ENCODE results near the gene TFAP2E. TPM values are rescaled to one million over a fixed set of nuclear protein-coding genes. Genes with fewer than 3 reads are reported as not detected.

TFAP2E gene
- total RNA-seq, 1 donor from 2014 or later, result 10.2 TPM

GRCh38 chr1:35590476-35591040 is 17.4 kb downstream of the TFAP2E start:
- H3K36me3 ChIP-seq, result peaks cover 0 to 5% of the 10 kb centered on the region in 2 donors
- no peak overlapping the region for H3K4me3 ChIP-seq
- no peak for TF ChIP-seq CTCF (IDR thresholded peaks at IDR 0.05)
- intact Hi-C loops (cut with DNase I), result no loop called here
- no peak for DNase-seq (ENCODE audit: low spot score in 2 of 2)
- no peaks in the 10 kb centered on the region for H3K9me3 ChIP-seq
- no peak overlapping the region for H3K27ac ChIP-seq
- H3K27me3 ChIP-seq, result no peaks in the 10 kb centered on the region
- H3K4me1 ChIP-seq, result no peaks in the 10 kb centered on the region

GRCh38 chr1:35591211-35591610 is 18.1 kb downstream of the TFAP2E start:
- intact Hi-C loops (cut with DNase I), result no loop called here
- H3K4me1 ChIP-seq, result no peaks in the 10 kb centered on the region
- no peak for DNase-seq (ENCODE audit: low spot score in 2 of 2)
- H3K36me3 ChIP-seq, result peaks cover 0 to 5% of the 10 kb centered on the region in 2 donors
- TF ChIP-seq CTCF (IDR thresholded peaks at IDR 0.05), result no peak
- no peak overlapping the region for H3K27ac ChIP-seq
- no peak overlapping the region for H3K4me3 ChIP-seq
- H3K27me3 ChIP-seq, result no peaks in the 10 kb centered on the region
- no peaks in the 10 kb centered on the region for H3K9me3 ChIP-seq

DNA sequence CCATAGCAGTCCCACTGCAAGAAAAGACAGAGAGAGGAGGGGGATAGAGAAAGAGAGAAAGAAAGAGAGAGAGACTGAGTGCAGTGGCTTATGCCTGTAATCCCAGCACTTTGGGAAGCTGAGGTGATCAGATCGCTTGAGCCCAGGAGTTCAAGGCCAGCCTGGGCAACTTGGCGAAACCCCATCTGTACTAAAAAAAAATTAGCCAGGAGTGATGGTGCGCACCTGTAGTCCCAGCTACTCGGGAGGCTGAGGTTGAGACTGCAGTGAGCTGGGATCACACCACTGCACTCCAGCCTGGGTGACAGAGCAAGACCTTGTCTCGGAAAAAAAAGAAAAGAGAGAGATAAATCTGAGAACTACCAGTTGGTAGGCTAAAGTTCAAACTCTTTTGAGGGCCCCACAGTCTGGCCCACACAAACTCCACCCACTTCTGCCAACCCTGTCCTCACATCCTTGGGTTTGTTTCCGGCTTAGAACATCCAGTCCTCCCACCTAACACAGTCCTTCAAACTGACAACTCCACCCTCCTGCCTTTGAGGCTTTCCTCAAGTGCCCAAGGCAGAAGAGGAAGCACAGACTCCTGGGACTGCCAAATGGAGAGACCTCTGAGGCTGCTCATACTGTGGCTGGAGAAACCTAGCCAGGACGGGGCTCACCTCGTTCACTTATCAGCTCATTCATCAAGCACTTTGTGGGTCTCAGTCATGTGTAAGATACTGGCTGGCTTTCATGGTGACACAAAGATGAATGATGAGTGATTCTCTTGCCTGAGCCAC is 20.1 kb downstream of the TFAP2E start:
- no peak for DNase-seq (ENCODE audit: low spot score in 2 of 2)
- Histone ChIP-seq H3K4me1 (no peaks in the 10 kb centered on the region), H3K27me3 (no peaks in the 10 kb centered on the region), H3K9me3 (no peaks in the 10 kb centered on the region), H3K36me3 (peaks cover 0 to 5% of the 10 kb centered on the region in 2 donors), H3K27ac (no peak overlapping the region), H3K4me3 (no peak overlapping the region)
- TF ChIP-seq CTCF (IDR thresholded peaks at IDR 0.05), result no peak
- intact Hi-C loops (cut with DNase I), result no loop called here

- no peaks in the 10 kb centered on the region for H3K9me3 ChIP-seq
- no peak for DNase-seq (ENCODE audit: low spot score in 2 of 2)
- H3K4me3 ChIP-seq, result no peak overlapping the region
- H3K36me3 ChIP-seq, result peaks cover 0 to 8% of the 10 kb centered on the region in 2 donors
- intact Hi-C loops (cut with DNase I), result no loop called here
- H3K4me1 ChIP-seq, result no peaks in the 10 kb centered on the region
- H3K27ac ChIP-seq, result no peak overlapping the region
- no peaks in the 10 kb centered on the region for H3K27me3 ChIP-seq
- TF ChIP-seq CTCF (IDR thresholded peaks at IDR 0.05), result no peak
These were observed 21.1 kb downstream of the TFAP2E start for GRCh38 chr1:35594005-35594760.

- peaks cover 7 to 17% of the 10 kb centered on the region in 2 donors for H3K36me3 ChIP-seq
- no peaks in the 10 kb centered on the region for H3K27me3 ChIP-seq
- H3K4me1 ChIP-seq, result no peaks in the 10 kb centered on the region
- DNase-seq (ENCODE audit: low spot score in 2 of 2), result no peak
- H3K9me3 ChIP-seq, result no peaks in the 10 kb centered on the region
- no peak overlapping the region for H3K4me3 ChIP-seq
- TF ChIP-seq CTCF (IDR thresholded peaks at IDR 0.05), result no peak
- H3K27ac ChIP-seq, result no peak overlapping the region
- intact Hi-C loops (cut with DNase I), result no loop called here
These were observed 22.6 kb downstream of the TFAP2E start for GRCh38 chr1:35595684-35596083.

Measured in ascending aorta (tissue), 2 donors.